ENCODE data around the gene ANXA8. TPM values are rescaled to one million over a fixed set of nuclear protein-coding genes. Genes with fewer than 3 reads are reported as not detected.

The ANXA8 gene
- total and polyA plus RNA-seq, 2 experiments from 2014 or later: not detected

DNA sequence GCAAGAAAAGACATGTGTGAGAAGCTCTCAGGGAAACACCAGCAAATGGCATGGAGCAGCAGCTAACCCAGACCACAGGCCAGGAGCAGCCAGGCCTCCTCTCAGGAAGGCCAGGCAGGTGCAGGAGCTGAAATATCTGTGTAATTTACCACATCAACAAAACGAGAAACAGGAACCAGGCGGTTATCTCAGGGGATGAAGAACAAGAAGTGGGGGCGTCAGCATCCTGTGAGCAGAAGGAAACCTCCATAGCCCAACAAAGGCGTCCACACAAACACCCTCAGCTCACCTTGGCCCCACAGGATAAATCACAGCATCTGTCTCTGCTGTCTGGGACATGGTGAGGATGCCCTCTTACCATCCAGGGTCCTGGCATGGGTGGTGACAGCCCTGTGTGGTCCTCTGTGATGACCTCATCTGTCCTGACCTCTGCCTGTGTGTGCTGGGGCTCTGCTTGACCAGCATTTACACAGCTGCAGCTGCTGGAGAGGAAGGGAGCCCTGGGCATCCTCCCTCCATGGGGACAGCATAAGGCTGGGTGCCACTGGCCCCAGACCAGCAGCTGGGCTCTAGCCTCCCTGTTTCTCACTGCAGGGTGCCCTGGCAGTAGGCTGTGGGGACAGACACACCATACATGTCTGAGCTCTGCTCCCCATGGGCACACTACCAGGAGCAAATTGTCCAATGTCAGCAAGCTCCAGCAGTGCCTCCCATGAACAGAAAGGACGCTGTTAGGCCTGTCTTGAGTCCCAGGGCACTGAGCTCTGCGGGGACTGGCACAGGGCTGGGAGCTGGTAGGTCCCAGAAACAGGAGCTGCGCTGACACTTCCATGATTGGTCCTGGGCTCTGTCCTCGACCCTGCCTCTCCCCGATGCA, 34.6 kb downstream of the ANXA8 start (continued):
- TF ChIP-seq, protein P1, sequence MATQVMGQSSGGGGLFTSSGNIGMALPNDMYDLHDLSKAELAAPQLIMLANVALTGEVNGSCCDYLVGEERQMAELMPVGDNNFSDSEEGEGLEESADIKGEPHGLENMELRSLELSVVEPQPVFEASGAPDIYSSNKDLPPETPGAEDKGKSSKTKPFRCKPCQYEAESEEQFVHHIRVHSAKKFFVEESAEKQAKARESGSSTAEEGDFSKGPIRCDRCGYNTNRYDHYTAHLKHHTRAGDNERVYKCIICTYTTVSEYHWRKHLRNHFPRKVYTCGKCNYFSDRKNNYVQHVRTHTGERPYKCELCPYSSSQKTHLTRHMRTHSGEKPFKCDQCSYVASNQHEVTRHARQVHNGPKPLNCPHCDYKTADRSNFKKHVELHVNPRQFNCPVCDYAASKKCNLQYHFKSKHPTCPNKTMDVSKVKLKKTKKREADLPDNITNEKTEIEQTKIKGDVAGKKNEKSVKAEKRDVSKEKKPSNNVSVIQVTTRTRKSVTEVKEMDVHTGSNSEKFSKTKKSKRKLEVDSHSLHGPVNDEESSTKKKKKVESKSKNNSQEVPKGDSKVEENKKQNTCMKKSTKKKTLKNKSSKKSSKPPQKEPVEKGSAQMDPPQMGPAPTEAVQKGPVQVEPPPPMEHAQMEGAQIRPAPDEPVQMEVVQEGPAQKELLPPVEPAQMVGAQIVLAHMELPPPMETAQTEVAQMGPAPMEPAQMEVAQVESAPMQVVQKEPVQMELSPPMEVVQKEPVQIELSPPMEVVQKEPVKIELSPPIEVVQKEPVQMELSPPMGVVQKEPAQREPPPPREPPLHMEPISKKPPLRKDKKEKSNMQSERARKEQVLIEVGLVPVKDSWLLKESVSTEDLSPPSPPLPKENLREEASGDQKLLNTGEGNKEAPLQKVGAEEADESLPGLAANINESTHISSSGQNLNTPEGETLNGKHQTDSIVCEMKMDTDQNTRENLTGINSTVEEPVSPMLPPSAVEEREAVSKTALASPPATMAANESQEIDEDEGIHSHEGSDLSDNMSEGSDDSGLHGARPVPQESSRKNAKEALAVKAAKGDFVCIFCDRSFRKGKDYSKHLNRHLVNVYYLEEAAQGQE (IDR thresholded peaks at IDR 0.05; ENCODE audit: unreplicated experiment): no peak
- TF ChIP-seq STAT1 (IDR thresholded peaks at IDR 0.05; ENCODE audit: unreplicated experiment): no peak
- TF ChIP-seq ZNF114 (CRISPR knock-in tag; IDR thresholded peaks at IDR 0.05): no peak
- TF ChIP-seq NANOG (IDR thresholded peaks at IDR 0.05; ENCODE audit: borderline replicate concordance): no peak
- TF ChIP-seq, protein P2, sequence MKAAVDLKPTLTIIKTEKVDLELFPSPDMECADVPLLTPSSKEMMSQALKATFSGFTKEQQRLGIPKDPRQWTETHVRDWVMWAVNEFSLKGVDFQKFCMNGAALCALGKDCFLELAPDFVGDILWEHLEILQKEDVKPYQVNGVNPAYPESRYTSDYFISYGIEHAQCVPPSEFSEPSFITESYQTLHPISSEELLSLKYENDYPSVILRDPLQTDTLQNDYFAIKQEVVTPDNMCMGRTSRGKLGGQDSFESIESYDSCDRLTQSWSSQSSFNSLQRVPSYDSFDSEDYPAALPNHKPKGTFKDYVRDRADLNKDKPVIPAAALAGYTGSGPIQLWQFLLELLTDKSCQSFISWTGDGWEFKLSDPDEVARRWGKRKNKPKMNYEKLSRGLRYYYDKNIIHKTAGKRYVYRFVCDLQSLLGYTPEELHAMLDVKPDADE (IDR thresholded peaks at IDR 0.05): no peak
- TF ChIP-seq POLR2AphosphoS5 (IDR thresholded peaks at IDR 0.05; ENCODE audit: low read depth): no peak
- TF ChIP-seq CREB1 (CRISPR knock-in tag; IDR thresholded peaks at IDR 0.05; ENCODE audit: low read depth): no peak
- TF ChIP-seq, protein P3, sequence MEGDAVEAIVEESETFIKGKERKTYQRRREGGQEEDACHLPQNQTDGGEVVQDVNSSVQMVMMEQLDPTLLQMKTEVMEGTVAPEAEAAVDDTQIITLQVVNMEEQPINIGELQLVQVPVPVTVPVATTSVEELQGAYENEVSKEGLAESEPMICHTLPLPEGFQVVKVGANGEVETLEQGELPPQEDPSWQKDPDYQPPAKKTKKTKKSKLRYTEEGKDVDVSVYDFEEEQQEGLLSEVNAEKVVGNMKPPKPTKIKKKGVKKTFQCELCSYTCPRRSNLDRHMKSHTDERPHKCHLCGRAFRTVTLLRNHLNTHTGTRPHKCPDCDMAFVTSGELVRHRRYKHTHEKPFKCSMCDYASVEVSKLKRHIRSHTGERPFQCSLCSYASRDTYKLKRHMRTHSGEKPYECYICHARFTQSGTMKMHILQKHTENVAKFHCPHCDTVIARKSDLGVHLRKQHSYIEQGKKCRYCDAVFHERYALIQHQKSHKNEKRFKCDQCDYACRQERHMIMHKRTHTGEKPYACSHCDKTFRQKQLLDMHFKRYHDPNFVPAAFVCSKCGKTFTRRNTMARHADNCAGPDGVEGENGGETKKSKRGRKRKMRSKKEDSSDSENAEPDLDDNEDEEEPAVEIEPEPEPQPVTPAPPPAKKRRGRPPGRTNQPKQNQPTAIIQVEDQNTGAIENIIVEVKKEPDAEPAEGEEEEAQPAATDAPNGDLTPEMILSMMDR (conservative IDR thresholded peaks at IDR 0.05; ENCODE audit: low read depth in 2 of 2): no peak

DNA sequence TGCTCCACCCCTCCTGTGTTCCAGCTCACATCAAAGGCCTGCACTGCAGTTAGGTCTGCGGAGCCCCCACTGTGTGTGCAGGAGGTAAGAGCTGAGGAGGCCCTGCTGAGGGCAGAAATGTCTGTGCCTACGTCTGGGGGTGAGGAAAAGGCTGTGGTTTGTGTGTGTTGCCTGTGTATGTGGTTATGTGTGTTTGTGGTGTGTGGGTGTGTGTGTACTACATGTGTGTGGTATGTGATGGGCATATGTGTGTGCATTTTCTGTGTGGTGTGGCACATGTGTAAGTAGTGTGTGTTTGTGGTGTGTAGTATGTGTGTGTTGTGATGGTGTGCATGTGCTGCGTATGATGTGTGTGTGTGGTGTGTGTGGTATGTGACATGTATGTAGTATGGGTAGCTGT, 36.2 kb downstream of the ANXA8 start:
- ATAC-seq: no peak
- Histone ChIP-seq H3K36me3 (ENCODE audit: insufficient read depth) (no peaks in the 10 kb centered on the region), H3K4me3 (no peak overlapping the region), H3K9me2 (ENCODE audit: insufficient read depth) (no peaks in the 10 kb centered on the region), H3F3A (replicated peaks; ENCODE audit: low read depth) (no peaks in the 10 kb centered on the region), H3K27me3 (ENCODE audit: insufficient read depth) (no peaks in the 10 kb centered on the region), H3K79me2 (replicated peaks; ENCODE audit: insufficient read depth) (no peaks in the 10 kb centered on the region), H4K20me1 (replicated peaks; ENCODE audit: insufficient read depth) (no peaks in the 10 kb centered on the region), H3K27ac (ENCODE audit: low read depth) (no peak overlapping the region), H3K4me1 (ENCODE audit: insufficient read depth) (no peaks in the 10 kb centered on the region), H2AFZ (no peak overlapping the region), H3K4me2 (no peak overlapping the region)
- Mint-ChIP-seq H3K27ac (no peak overlapping the region), H3K4me3 (no peak overlapping the region), H3K9me3 (peaks cover 12% of the 10 kb centered on the region), H3K27me3 (ENCODE audit: insufficient read depth, low read depth, poor library complexity) (peaks cover 8% of the 10 kb centered on the region), H3K36me3 (ENCODE audit: low read depth) (no peaks in the 10 kb centered on the region; the same call in none of the 3 replicates), H3K4me1 (peaks cover 4% of the 10 kb centered on the region; the same call in 2 of the 3 replicates)
- no peak for DNase-seq (ENCODE audit: low spot score)
- TF ChIP-seq EZH2phosphoT487 (IDR thresholded peaks at IDR 0.05; ENCODE audit: unreplicated experiment): no peak
- no peak for TF ChIP-seq STAT1 (IDR thresholded peaks at IDR 0.05; ENCODE audit: unreplicated experiment)
- no peak for TF ChIP-seq ZNF331 (CRISPR knock-in tag; IDR thresholded peaks at IDR 0.05; ENCODE audit: low read depth)
- TF ChIP-seq, protein P1 (IDR thresholded peaks at IDR 0.05; ENCODE audit: unreplicated experiment): no peak
- no peak for TF ChIP-seq CREB1 (CRISPR knock-in tag; IDR thresholded peaks at IDR 0.05; ENCODE audit: low read depth)
- TF ChIP-seq JUNB (IDR thresholded peaks at IDR 0.05; ENCODE audit: unreplicated experiment): no peak
- TF ChIP-seq, protein P2 (IDR thresholded peaks at IDR 0.05): no peak
- TF ChIP-seq, protein P3 (conservative IDR thresholded peaks at IDR 0.05; ENCODE audit: low read depth in 2 of 2): no peak
